HL-60/S4 treated with phorbol 12-myristate 13-acetate at 8.2 ng/mL for 4 days and 3 days (cell line): ENCODE results near the gene CFAP46.

Source experiments
- in situ Hi-C: fragments of 300-500 bp; cut with MboI; formaldehyde crosslinking; loops from 2 replicates; pipeline ENCODE4 v1.15.0; 2022; ENCODE audit warnings: low sequenced_read_pairs

Gene CFAP46

GRCh38 chr10:132916421-132916841 is 25.9 kb downstream of the CFAP46 start:
- in situ Hi-C loops, result no loop called here

GRCh38 chr10:132915411-132915810 is 27.0 kb downstream of the CFAP46 start:
- in situ Hi-C loops, result no loop called here

- in situ Hi-C loops, result no loop called here
Observed at GRCh38 chr10:132914732-132915131, 27.6 kb downstream of the CFAP46 start.

- in situ Hi-C loops, result no loop called here
Observed at GRCh38 chr10:132913559-132914115, 28.7 kb downstream of the CFAP46 start.

- in situ Hi-C loops, result no loop called here
Observed at GRCh38 chr10:132912713-132913558, 29.4 kb downstream of the CFAP46 start.

- in situ Hi-C loops, result no loop called here
Observed at GRCh38 chr10:132912225-132912712, 30.1 kb downstream of the CFAP46 start.

- in situ Hi-C loops, result no loop called here
Observed at GRCh38 chr10:132911786-132912097, 30.6 kb downstream of the CFAP46 start.

GRCh38 chr10:132910901-132911785 is 31.2 kb downstream of the CFAP46 start:
- in situ Hi-C loops, result no loop called here

GRCh38 chr10:132910186-132910880 is 32.0 kb downstream of the CFAP46 start:
- in situ Hi-C loops, result no loop called here

GRCh38 chr10:132909491-132910071 is 32.8 kb downstream of the CFAP46 start:
- in situ Hi-C loops, result no loop called here

GRCh38 chr10:132908621-132909295 is 33.6 kb downstream of the CFAP46 start:
- in situ Hi-C loops, result no loop called here

- in situ Hi-C loops, result no loop called here
Observed at GRCh38 chr10:132907821-132908620, 34.3 kb downstream of the CFAP46 start.

GRCh38 chr10:132906836-132907235 is 35.5 kb downstream of the CFAP46 start:
- in situ Hi-C loops, result no loop called here

GRCh38 chr10:132906106-132906505 is 36.3 kb downstream of the CFAP46 start:
- in situ Hi-C loops, result no loop called here

GRCh38 chr10:132905661-132906060 is 36.7 kb downstream of the CFAP46 start:
- in situ Hi-C loops, result no loop called here

- in situ Hi-C loops, result no loop called here
Observed at GRCh38 chr10:132904814-132905649, 37.3 kb downstream of the CFAP46 start.

GRCh38 chr10:132904181-132904813 is 38.1 kb downstream of the CFAP46 start:
- in situ Hi-C loops, result no loop called here
